Skeletal muscle satellite cell (primary cell): Measurements from ENCODE around the gene ALOX15B. TPM values are rescaled to one million over a fixed set of nuclear protein-coding genes. Genes with fewer than 3 reads are reported as not detected.
A peak's percentile ranks its signal among the peaks of the same experiment; 100 is the strongest.

ENCODE experiments used
- H3K27me3 ChIP-seq: 2 replicates; pipeline ENCODE4 v1.7.0; 2013; ENCODE audit warnings: low read length; ENCODE audit not compliant: control insufficient read depth, insufficient read depth
- H3K36me3 ChIP-seq: 2 replicates; pipeline ENCODE4 v1.7.0; 2013; ENCODE audit warnings: mild to moderate bottlenecking, control low read depth, low read length; ENCODE audit not compliant: insufficient read depth
- H3K4me1 ChIP-seq: 2 replicates; pipeline ENCODE4 v1.7.0; 2013; ENCODE audit warnings: low read length; ENCODE audit not compliant: control insufficient read depth, insufficient read depth
- H3K4me2 ChIP-seq: 2 replicates; pipeline ENCODE4 v1.7.0; 2013; ENCODE audit warnings: mild to moderate bottlenecking, low read length
- H3K4me3 ChIP-seq: 2 replicates; pipeline ENCODE4 v1.7.0; 2013; ENCODE audit warnings: low read length
- H3K9ac ChIP-seq: 2 replicates; pipeline ENCODE4 v1.7.0; 2013; ENCODE audit warnings: mild to moderate bottlenecking, low read depth, low read length, moderate library complexity
- H3K9me3 ChIP-seq: replicated peaks from 2 replicates; pipeline ENCODE4 v1.7.0; 2013; ENCODE audit warnings: mild to moderate bottlenecking, control low read depth, low read length
- total RNA-seq: library from RNA; depleted of rRNA; stranded (reverse); fragments of >200 nt; gene quantifications from 2 replicates; pipeline ENCODE4 v1.2.3, GENCODE V29; 2012; rRNA removed

The ALOX15B gene
- total RNA-seq = 0.76 and 2.6 TPM in 2 replicates

- peaks cover 26% of the 10 kb centered on the region for H3K4me1 ChIP-seq
- H3K9ac ChIP-seq = no peak within 1 kb of the TSS
- H3K27me3 ChIP-seq = peaks cover 22% of the 10 kb centered on the region
- H3K36me3 ChIP-seq = no peaks in the 10 kb centered on the region
- H3K4me2 ChIP-seq = peak within 1 kb of the TSS; percentile 71
- H3K9me3 ChIP-seq = no peaks in the 10 kb centered on the region
- H3K4me3 ChIP-seq = peak within 1 kb of the TSS; percentile 60
These were observed at the start of gene ALOX15B for GRCh38 chr17:8038954-8039610. Gene ALOX15B (plus strand): TSS chr17:8039059. CDS start chr17:8039156, 97 bp downstream.

- Histone ChIP-seq H3K36me3 (no peaks in the 10 kb centered on the region), H3K27me3 (peaks cover 22% of the 10 kb centered on the region), H3K9ac (peak overlapping the region; percentile 71), H3K4me3 (peak overlapping the region; percentile 93), H3K9me3 (no peaks in the 10 kb centered on the region), H3K4me2 (peak overlapping the region; percentile 99), H3K4me1 (peaks cover 14% of the 10 kb centered on the region)
These were observed 48.8 kb upstream of the ALOX15B start for GRCh38 chr17:7989781-7990655.

GRCh38 chr17:7992516-7992915 is 46.3 kb upstream of the ALOX15B start:
- H3K4me2 ChIP-seq = no peak overlapping the region
- no peaks in the 10 kb centered on the region for H3K9me3 ChIP-seq
- peaks cover 35% of the 10 kb centered on the region for H3K27me3 ChIP-seq
- no peaks in the 10 kb centered on the region for H3K36me3 ChIP-seq
- H3K4me1 ChIP-seq = peaks cover 3% of the 10 kb centered on the region
- no peak overlapping the region for H3K9ac ChIP-seq
- H3K4me3 ChIP-seq = no peak overlapping the region

GRCh38 chr17:7992924-7993323 is 45.9 kb upstream of the ALOX15B start:
- Histone ChIP-seq H3K4me1 (peaks cover 3% of the 10 kb centered on the region), H3K27me3 (peaks cover 35% of the 10 kb centered on the region), H3K4me2 (no peak overlapping the region), H3K36me3 (no peaks in the 10 kb centered on the region), H3K9me3 (no peaks in the 10 kb centered on the region), H3K4me3 (no peak overlapping the region), H3K9ac (no peak overlapping the region)

GRCh38 chr17:7993972-7994589 is 44.8 kb upstream of the ALOX15B start:
- peaks cover 41% of the 10 kb centered on the region for H3K27me3 ChIP-seq
- no peak overlapping the region for H3K9ac ChIP-seq
- H3K36me3 ChIP-seq = no peaks in the 10 kb centered on the region
- no peak overlapping the region for H3K4me2 ChIP-seq
- H3K4me3 ChIP-seq = no peak overlapping the region
- H3K4me1 ChIP-seq = peaks cover 3% of the 10 kb centered on the region
- H3K9me3 ChIP-seq = no peaks in the 10 kb centered on the region

- H3K9ac ChIP-seq = no peak overlapping the region
- H3K27me3 ChIP-seq = peaks cover 54% of the 10 kb centered on the region
- no peaks in the 10 kb centered on the region for H3K4me1 ChIP-seq
These were observed 43.1 kb upstream of the ALOX15B start for GRCh38 chr17:7995724-7996123.

GRCh38 chr17:7997186-7997585 is 41.7 kb upstream of the ALOX15B start:
- Histone ChIP-seq H3K4me2 (no peak overlapping the region), H3K9ac (no peak overlapping the region), H3K27me3 (peaks cover 66% of the 10 kb centered on the region), H3K36me3 (no peaks in the 10 kb centered on the region), H3K4me3 (no peak overlapping the region), H3K9me3 (no peaks in the 10 kb centered on the region), H3K4me1 (no peaks in the 10 kb centered on the region)

More at GRCh38 chr17:7995724-7996123, 43.1 kb upstream of the ALOX15B start:
- no peaks in the 10 kb centered on the region for H3K36me3 ChIP-seq
- H3K4me3 ChIP-seq = no peak overlapping the region
- H3K9me3 ChIP-seq = no peaks in the 10 kb centered on the region
- no peak overlapping the region for H3K4me2 ChIP-seq

- H3K4me3 ChIP-seq = no peak within 1 kb of the TSS
- no peaks in the 10 kb centered on the region for H3K9me3 ChIP-seq
- peaks cover 14% of the 10 kb centered on the region for H3K4me1 ChIP-seq
- peak within 1 kb of the TSS; percentile 28 for H3K4me2 ChIP-seq
- no peaks in the 10 kb centered on the region for H3K36me3 ChIP-seq
- H3K27me3 ChIP-seq = peaks cover 65% of the 10 kb centered on the region
- H3K9ac ChIP-seq = no peak within 1 kb of the TSS
These were observed 36.7 kb upstream of the ALOX15B start, which contains the start of gene GUCY2D for GRCh38 chr17:8001976-8002720. Gene GUCY2D (plus strand): TSS chr17:8002615. CDS start chr17:8003048, 433 bp downstream.

GRCh38 chr17:8002721-8003593 is 35.9 kb upstream of the ALOX15B start:
- Histone ChIP-seq H3K27me3 (peaks cover 65% of the 10 kb centered on the region), H3K4me3 (no peak overlapping the region), H3K4me2 (peak overlapping the region; percentile 28), H3K9ac (no peak overlapping the region), H3K4me1 (peaks cover 14% of the 10 kb centered on the region), H3K9me3 (no peaks in the 10 kb centered on the region), H3K36me3 (no peaks in the 10 kb centered on the region)

- Histone ChIP-seq H3K4me3 (no peak overlapping the region), H3K9me3 (no peaks in the 10 kb centered on the region), H3K4me1 (peaks cover 14% of the 10 kb centered on the region), H3K36me3 (no peaks in the 10 kb centered on the region), H3K27me3 (peaks cover 62% of the 10 kb centered on the region), H3K4me2 (peak overlapping the region; percentile 28), H3K9ac (no peak overlapping the region)
These were observed 35.2 kb upstream of the ALOX15B start for GRCh38 chr17:8003594-8004181.
